ENCODE measurements around the gene TOR1B.

Gene TOR1B

DNA sequence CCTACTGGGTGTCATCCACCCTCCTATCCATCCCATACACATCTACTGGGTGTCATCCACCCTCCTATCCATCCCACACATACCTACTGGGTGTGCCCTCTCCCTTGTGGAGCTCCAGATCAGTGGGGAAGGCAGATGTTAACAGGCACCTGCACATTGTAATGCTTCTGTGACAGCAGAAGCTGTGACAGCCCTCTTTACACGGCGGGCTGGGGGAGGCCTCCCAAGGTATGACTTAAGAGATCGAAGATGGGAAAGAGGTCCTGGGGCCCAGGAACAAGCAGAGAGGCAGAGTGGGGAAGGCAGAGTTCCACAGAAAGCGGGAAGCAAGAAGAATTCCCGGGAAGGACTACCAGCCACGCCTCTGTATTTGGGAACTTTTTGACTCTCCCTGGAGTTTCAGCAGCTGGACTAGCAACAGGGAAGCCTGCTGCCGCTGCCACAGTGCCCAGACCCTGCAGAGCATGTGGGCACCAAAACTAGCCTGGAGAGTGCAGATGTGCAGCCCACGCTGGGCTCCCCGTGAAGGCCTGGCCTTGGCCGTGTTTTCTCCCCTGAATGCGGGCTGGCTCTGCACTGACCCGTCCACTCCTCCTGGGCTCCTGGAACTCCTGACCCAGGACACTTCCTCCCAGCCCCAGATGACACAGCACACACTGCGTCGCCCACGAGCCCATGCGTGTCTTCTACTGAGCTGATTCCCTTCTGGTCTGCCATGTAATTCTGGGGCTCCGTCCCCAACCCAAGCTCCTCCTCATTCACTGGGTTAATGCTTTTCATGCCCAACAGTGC is 11.6 kb downstream of the TOR1B start:
- ChIA-PET POLR2A (ENCODE audit: low non-redundant PET) (no interaction called here), CTCF (interaction anchor here (0.6 to 0.7 kb wide), 4 partner anchors 28 to 875 kb away, joined by 3 to 4 read pairs (median 3); no protein-coding TSS in a partner anchor)
- TF ChIP-seq, protein P1, sequence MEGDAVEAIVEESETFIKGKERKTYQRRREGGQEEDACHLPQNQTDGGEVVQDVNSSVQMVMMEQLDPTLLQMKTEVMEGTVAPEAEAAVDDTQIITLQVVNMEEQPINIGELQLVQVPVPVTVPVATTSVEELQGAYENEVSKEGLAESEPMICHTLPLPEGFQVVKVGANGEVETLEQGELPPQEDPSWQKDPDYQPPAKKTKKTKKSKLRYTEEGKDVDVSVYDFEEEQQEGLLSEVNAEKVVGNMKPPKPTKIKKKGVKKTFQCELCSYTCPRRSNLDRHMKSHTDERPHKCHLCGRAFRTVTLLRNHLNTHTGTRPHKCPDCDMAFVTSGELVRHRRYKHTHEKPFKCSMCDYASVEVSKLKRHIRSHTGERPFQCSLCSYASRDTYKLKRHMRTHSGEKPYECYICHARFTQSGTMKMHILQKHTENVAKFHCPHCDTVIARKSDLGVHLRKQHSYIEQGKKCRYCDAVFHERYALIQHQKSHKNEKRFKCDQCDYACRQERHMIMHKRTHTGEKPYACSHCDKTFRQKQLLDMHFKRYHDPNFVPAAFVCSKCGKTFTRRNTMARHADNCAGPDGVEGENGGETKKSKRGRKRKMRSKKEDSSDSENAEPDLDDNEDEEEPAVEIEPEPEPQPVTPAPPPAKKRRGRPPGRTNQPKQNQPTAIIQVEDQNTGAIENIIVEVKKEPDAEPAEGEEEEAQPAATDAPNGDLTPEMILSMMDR (conservative IDR thresholded peaks at IDR 0.05; ENCODE audit: low read depth), result no peak
- H3K27ac ChIP-seq, result peak overlapping the region; percentile 22
- no peak for DNase-seq (ENCODE audit: low spot score)

DNA sequence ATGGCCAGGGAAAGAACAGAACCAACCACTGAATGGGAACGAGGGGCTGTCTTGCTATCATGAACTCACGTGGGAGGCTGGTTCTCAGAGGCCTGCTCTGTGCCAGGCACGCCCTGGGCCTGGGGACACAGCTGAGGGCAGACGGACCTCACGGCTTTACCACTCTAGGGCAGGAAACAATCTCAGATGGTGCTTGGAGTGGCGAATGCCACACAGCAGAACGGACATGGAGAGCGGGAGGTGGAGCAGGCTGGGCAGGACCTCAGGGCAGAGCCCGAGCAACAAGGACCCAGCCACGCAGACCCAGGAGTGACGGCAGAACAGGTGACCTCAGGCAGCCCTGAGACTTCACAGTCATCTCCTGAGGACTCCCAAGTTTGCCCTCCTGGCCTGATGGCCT is 12.3 kb downstream of the TOR1B start:
- TF ChIP-seq, protein P1 (conservative IDR thresholded peaks at IDR 0.05; ENCODE audit: low read depth), result no peak
- H3K27ac ChIP-seq, result peak overlapping the region; percentile 22
- DNase-seq (ENCODE audit: low spot score), result no peak
- CTCF ChIA-PET, result interaction anchor here (0.7 kb wide), 1 partner anchor 173 kb away, joined by 3 read pairs; no protein-coding TSS in a partner anchor
- POLR2A ChIA-PET (ENCODE audit: low non-redundant PET), result no interaction called here

DNA sequence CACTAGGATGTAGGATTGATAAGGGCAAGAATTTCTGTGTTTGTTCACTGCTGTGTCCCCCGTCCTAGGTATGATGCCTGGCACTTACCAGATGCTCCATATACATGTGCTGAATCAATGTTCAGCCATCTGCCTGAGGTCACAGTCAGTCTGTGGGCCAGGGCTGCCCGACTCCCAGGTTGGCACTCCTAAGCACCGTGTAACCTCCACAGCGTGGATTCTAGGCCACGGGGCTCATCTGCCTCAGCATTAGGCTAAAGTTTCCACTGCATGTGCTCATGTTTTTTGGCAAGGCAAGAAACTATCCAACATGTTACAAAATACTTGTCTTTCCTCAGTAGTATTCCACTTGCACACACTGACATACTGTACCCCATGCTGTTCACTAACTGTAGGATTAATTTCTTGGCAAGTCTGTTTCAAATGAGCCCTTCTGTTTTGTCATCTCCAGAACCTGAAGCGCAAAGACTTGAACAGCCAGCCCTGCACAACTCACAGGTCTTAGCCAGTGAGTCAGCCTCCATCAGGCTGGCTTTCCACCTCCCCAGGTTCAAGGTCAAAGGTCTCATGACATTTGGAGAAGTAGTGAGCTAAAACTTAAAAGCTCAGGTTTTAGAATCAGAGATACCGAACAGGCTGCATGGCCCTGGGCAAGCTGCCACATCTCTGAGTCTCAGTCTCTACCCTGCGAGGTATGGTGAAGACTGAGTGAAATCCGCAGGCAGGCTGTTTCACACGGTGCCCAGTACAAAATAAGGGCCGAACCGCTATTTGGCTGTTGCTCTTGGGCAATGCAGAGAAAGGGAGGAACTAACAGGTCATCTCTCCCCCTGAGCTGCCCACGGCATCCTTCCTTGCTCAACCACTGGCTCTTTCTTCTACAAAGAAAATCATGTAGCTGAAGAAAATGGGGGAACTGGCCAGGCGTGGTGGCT is 13.8 kb downstream of the TOR1B start:
- no peak overlapping the region for H3K27ac ChIP-seq
- TF ChIP-seq, protein P1 (conservative IDR thresholded peaks at IDR 0.05; ENCODE audit: low read depth), result no peak
- CTCF ChIA-PET, result no interaction called here
- no peak for DNase-seq (ENCODE audit: low spot score)
- POLR2A ChIA-PET (ENCODE audit: low non-redundant PET), result no interaction called here

DNA sequence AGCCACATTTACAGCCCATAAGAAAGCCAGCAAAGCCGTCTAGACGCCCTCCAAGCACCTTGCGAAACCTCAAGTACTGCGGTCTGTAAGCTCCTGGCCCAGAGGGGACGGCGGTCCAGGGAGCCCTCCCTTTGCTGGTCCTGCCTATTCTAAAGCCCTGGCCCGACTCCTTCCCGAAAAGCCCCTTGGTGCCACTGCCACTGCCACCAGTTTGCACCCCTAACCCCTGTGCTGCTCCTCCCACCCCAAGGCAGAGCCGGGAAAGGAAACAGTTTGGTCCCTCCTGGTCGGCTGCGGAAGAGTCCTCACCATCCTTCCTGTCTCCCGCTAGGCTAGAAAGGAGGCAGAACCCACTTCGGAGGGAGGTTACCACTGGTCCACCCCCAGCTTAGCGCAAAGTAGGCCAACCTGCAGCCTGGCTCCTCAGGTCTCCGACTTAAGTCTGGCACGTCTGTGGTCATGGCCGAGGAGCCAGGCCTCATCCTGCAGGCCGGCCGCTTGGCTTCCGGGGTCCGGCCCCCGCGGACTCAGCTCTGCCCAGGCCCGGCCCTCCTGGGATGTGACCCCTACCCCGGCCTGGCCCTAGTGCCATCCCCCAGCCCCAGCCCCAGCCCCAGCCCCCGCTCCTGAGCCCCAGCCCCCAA is 20.0 kb downstream of the TOR1B start:
- peak; percentile 48 for DNase-seq (ENCODE audit: low spot score)
- CTCF ChIA-PET, result interaction anchor here (2.1 kb wide), 1 partner anchor 85 kb away, joined by 6 read pairs; no protein-coding TSS in a partner anchor
- TF ChIP-seq, protein P1 (conservative IDR thresholded peaks at IDR 0.05; ENCODE audit: low read depth), result no peak
- POLR2A ChIA-PET (ENCODE audit: low non-redundant PET), result no interaction called here
- H3K27ac ChIP-seq, result peak overlapping the region; percentile 82

DNA sequence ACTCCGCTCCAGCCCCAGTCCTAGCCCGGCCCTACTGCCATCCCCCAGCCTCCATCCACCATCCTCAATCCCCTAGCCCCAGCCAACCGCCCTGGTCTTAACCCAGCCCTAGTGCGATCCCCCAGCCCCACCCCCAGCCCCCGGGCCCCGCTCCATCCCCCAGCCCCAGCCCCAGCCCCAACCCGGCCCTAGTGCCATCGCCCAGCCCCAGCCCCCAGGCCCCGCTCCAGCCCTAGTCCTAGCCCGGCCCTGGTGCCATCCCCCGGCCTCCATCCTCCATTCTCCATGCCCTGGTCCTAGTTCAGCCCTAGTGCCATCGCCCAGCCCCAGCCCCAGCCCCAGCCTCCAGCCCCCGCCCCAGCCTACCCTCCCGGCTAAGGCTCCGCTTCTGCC is 20.6 kb downstream of the TOR1B start:
- ChIA-PET CTCF (no interaction called here), POLR2A (ENCODE audit: low non-redundant PET) (no interaction called here)
- DNase-seq (ENCODE audit: low spot score), result peak; percentile 38
- H3K27ac ChIP-seq, result peak overlapping the region; percentile 82
- TF ChIP-seq, protein P1 (conservative IDR thresholded peaks at IDR 0.05; ENCODE audit: low read depth), result no peak
